GM19324 (cell line): Measurements from ENCODE around the gene TIAM2.
"Not testable (repeated sequence)": the region's sequence is repeated elsewhere in the genome, so short reads cannot be mapped to it uniquely, and the experiment has no call there.

Experiments
- ATAC-seq: cut with Tn5 transposase; IDR thresholded peaks from one replicate; pipeline ENCODE4 v1.9.1; 2021; ENCODE audit warnings: mild to moderate bottlenecking, moderate library complexity; ENCODE audit not compliant: unreplicated experiment, low FRiP score

TIAM2 gene

DNA sequence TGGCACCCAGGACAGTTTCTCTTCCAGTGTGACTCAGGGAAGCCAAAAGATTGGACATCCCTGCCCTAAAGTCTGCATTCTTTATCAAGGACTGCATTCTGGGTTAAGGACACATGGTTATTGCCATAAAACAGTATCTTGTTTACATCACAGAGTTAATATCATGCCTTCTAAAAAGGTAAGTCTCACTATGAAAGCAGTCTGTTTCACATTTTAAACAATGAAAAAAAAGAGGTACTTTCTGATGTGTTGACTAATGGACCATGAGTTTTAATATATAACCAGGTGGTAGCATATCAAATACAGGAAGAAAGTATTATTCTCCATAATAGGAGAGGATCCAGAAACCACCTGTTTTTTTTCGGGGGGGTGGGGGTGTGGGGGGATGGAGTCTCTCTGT lies 93.7 kb downstream of the TIAM2 start:
- ATAC-seq: no peak

DNA sequence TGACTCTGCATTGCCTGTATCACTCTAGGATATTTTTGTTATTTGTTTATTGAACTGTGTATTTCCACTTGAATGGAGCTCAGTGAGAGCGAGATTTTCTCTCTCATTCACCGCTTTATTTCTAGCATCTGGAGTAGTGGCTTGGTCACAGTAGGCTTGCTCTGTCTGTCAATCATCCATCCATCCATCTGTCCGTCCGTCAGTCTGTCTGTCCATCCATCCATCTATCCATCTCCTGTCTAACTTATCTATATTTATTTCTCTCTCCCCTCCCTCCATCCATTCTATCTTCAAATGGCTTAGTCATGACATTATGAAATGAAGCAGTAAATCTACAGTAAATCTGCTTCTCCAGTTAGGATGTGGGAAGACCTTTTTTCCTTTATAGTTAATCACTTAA lies 94.6 kb downstream of the TIAM2 start:
- ATAC-seq: no peak

DNA sequence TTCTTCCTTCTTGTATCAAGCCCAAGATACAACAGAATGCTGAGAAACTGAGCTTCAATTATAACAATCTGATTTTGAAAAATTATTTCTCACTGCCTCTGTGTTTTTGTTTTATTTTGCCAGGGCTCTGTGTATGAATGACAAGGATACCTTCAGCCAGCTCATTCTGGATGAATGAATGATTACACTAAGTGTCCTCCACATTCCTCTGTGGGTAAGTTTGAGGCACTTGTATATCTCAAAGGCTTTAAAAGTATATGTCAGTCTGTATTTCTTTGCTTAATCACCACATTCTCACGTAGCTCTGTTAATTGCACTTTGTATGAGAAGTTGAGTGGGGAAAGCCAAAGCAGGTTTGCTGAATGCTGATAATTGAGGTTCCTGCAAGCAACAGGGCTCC lies 95.1 kb downstream of the TIAM2 start:
- ATAC-seq: no peak

- ATAC-seq: no peak
These were observed 96.6 kb downstream of the TIAM2 start for GRCh38 chr6:155091756-155092155.

DNA sequence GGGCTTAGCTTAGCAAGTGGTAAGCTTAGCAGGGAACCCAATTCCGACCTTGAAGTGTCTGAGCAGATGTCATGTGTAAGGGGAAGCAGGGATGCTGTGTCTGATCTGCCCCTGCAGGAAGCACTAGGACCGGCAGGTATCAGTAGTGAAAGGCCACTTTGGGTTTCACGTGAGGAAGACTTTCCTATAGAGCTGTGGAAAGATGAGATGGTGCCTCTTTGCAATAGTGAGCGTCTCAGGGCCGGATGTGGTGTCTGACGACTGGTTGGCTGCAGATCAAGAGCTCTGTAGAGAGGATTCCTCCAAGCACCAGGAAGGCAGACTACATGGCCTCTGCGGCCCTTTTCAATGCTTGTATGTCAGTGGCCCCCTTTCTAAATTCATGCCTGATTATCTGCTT lies 98.3 kb downstream of the TIAM2 start:
- no peak for ATAC-seq

DNA sequence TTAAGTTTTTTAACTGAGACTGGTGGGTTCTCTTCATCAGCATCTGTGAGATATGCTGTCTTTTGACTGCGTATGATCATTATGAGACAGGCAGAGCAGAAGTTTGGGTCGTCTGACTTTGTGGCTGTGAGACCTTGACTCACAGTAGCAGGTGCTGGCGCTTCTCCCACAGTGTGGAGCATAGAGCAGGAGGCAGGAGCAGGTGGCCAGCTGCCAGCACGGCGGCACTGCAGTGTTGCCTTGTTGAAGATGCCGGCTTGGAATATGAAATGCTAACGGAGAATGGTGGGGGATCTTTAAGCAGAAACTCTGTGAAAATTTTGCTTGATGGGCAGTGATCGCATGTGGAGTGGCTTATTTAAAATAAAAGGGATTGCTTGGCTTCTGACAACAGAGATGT lies 105.0 kb downstream of the TIAM2 start:
- ATAC-seq: no peak

GRCh38 chr6:155100591-155100990 lies 105.5 kb downstream of the TIAM2 start:
- no peak for ATAC-seq

- not testable (repeated sequence) for ATAC-seq
These were observed 108.0 kb downstream of the TIAM2 start for GRCh38 chr6:155103083-155103645.

DNA sequence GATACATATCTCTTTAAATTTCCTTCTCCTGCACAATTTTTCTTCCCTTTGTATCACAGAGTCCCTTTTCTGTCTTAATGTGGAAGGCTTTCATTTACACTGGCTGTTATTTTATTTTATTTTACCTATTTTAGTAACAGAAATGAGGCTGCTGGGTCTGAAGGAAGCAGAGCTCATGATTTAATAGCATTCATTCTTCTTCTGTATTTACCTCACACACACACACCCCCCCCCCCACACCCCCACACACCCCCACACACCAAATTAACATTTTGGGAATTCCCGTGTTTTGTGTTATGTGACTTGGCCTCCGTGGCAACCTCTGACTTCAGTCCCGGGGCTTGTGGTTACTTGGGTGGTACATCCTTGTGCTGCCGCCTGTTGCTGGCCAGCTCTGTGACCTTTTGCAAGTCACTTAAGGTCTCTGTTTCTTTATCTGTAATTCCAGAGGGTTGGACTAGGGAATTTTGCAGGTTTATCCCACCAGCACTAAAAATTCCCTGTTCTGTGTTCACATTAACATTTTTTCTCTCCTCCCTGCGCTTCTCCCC lies 108.8 kb downstream of the TIAM2 start:
- ATAC-seq: no peak

DNA sequence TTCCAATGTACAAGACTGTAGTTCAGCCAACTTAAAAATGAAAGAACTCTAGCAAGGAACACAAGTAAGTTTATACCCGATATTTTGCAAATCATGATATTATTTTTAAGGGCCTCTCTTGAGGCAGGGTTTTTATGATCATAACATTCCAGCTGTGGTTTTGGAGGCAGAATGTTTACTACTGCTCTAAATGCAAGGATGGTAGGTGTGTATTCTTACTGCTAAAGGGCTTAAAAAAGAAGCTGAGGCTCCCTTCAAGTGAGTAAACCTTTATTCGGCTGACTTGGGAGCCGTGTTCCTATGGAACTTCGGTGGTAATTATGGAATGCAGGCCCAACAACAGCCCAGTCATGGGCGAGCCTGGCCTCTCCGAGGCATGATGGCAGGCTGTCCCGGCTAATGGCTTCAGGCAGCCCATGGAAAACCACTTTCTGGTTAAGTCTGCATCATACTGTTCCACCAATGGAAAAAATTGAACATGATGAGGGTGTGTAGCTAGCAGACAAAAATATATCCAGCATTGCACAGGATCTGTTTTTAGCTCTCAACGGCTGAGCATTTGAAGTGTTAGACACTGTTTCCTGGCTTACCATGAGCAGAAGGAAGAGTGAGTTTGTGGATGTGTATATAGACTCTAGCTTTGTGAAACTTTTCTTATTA lies 111.5 kb downstream of the TIAM2 start:
- no peak for ATAC-seq

DNA sequence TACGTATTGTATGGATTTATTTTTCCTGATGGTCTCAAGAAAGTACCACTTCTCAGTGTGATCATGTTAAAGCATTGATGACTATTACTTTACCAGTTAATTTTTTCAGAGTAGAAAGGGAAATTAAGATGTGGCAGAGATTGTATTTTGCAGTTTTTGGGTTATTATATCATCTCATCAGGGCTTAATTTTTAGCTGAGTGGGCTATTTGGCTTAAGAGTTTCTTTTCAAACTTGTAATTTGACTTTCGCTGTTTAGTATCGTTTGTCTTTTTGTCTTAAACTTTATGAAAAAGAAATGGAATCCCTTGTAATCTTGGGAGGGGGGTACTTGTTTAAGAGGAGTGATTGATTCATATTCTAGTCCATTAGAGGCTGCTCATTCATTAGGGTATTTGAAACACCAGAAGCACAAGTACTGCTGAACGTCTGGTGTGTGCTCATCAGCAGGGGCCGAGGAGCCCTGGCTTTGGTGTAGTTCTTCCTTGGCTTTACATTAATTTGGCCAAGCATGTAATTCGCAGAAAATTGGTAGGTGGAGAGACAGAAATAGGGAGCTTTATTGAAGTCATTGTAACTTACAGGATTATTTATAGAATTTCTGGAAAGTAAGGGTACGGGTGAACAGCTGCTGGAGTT lies 112.4 kb downstream of the TIAM2 start:
- ATAC-seq: no peak

DNA sequence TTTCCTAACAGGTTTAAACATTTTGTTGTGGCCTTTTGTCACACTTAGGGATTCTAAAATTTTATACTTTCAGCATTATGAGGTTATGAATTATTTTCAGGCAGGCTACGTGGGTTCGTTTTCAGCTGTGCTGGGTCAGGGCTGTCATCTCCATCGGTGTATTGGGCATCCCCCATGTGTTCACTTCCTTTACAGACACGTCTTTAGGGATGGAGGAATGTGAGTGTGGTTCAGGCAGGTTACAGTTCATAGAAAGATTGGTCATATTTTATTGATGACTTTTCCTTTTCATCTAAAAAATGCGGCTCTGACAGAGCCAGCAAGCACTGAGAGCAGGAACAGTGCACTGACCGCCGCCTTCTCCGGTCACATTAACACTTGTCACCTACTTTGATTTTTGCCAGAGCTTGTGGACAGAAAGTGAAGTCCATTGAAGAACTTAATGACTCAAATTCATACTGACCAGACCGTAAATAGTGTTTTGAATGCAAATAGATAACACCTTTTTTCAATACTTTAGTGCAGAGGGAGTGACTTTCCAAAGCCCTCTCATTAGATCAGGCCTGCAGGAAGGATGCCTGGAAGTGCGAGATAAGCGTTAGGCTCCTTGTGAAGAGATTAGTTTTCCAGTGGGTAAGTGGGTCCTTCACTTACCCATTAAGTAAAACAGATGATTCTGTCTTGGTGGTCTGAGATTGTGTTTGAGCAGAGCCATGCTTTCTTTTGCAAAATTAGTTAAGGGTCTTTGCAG lies 113.1 kb downstream of the TIAM2 start:
- no peak for ATAC-seq

DNA sequence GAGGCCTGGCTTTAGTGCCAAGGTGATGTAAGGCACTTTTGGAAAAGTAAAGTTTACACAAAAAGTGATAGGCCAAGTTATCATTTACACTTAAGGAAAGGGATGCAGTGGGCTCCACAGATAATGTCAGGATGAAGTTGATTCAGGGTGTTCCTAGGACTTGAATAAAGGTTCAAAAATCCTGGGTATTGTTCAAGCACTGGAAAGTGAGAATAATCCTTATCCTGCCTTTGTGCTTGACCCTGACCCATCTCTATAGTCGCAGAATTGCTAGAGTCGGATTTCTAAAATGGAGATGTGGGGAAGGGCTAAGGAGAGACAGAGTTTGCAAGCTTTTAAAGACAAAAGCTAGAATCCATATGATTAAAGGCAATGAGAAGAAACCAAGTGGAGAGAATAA lies 115.6 kb downstream of the TIAM2 start:
- ATAC-seq: no peak

GRCh38 chr6:155112757-155113156 lies 117.6 kb downstream of the TIAM2 start:
- ATAC-seq: no peak

- ATAC-seq: no peak
These were observed 120.9 kb downstream of the TIAM2 start for GRCh38 chr6:155115893-155116570.

GRCh38 chr6:155116571-155116910 lies 121.4 kb downstream of the TIAM2 start:
- ATAC-seq: no peak

GRCh38 chr6:155117256-155117655 lies 122.1 kb downstream of the TIAM2 start:
- ATAC-seq: no peak

GRCh38 chr6:155117785-155118184 lies 122.7 kb downstream of the TIAM2 start:
- no peak for ATAC-seq

DNA sequence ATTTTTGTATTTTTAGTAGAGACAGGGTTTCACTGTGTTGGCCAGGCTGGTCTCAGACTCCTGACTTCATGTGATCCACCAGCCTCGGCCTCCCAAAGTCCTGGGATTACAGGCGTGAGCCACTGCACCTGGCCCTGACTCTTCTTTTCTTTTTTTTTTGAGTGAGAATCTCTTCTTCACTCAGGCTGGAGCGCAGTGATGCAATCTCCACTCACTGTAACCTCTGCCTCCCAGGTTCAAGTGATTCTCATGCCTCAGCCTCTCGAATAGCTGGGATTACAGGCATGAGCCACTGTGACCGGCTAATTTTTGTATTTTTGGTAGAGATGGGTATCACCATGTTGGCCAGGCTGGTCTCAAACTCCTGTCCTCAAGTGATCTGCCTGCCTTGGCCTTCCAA lies 124.1 kb downstream of the TIAM2 start:
- not testable (repeated sequence) for ATAC-seq

- ATAC-seq: no peak
These were observed 124.9 kb downstream of the TIAM2 start for GRCh38 chr6:155120034-155120433.

GRCh38 chr6:155121294-155121693 lies 126.2 kb downstream of the TIAM2 start:
- no peak for ATAC-seq
